Parathyroid adenoma (tissue), 2 donors: Measurements from ENCODE around the gene FECH.
"Not testable (repeated sequence)": the region's sequence is repeated elsewhere in the genome, so short reads cannot be mapped to it uniquely, and the experiment has no call there.

Source experiments
- H2AFZ ChIP-seq: fragments of 300-600 bp; sonication (generic); one replicate; pipeline ENCODE4 v1.7.0; 2017; ENCODE audit warnings: antibody characterized with exemption, mild to moderate bottlenecking
- H3K27ac ChIP-seq: fragments of 300-600 bp; sonication (generic); one replicate; pipeline ENCODE4 v1.7.0; 2017
- H3K27me3 ChIP-seq: fragments of 300-600 bp; sonication (generic); one replicate; pipeline ENCODE4 v1.7.0; 2017; ENCODE audit warnings: low read length; ENCODE audit not compliant: control insufficient read depth, insufficient read depth
- H3K36me3 ChIP-seq: fragments of 300-600 bp; sonication (generic); one replicate; pipeline ENCODE4 v1.7.0; 2017; ENCODE audit warnings: low read length; ENCODE audit not compliant: control insufficient read depth, insufficient read depth
- H3K4me1 ChIP-seq: fragments of 300-600 bp; sonication (generic); one replicate; pipeline ENCODE4 v1.7.0; 2017; ENCODE audit warnings: control low read depth
- H3K4me2 ChIP-seq: fragments of 300-600 bp; sonication (generic); one replicate; pipeline ENCODE4 v1.7.0; 2017; ENCODE audit warnings: low read length
- H3K4me3 ChIP-seq: fragments of 300-600 bp; sonication (generic); one replicate; pipeline ENCODE4 v1.7.0; 2017; ENCODE audit warnings: low read depth, low read length
- H3K79me2 ChIP-seq: fragments of 300-600 bp; sonication (generic); one replicate; pipeline ENCODE4 v1.7.0; 2017; ENCODE audit warnings: control low read depth
- H3K9ac ChIP-seq: fragments of 300-600 bp; sonication (generic); one replicate; pipeline ENCODE4 v1.7.0; 2017; ENCODE audit warnings: mild to moderate bottlenecking
- H3K9me3 ChIP-seq: fragments of 300-600 bp; sonication (generic); one replicate; pipeline ENCODE4 v1.7.0; 2017; ENCODE audit warnings: low read length; ENCODE audit not compliant: control insufficient read depth
- CTCF ChIP-seq: fragments of 300-600 bp; sonication (generic); IDR thresholded peaks from one replicate; pipeline ENCODE4 v1.7.0; 2017; ENCODE audit warnings: antibody characterized with exemption, mild to moderate bottlenecking
- donor health status: primary hyperparathyroidism.

Gene FECH

GRCh38 chr18:57527556-57528229 lies 58.8 kb downstream of the FECH start:
- no peak overlapping the region for H3K4me2 ChIP-seq
- H3K79me2 ChIP-seq = no peaks in the 10 kb centered on the region
- H3K9ac ChIP-seq = no peak overlapping the region
- no peak overlapping the region for H3K4me3 ChIP-seq
- H2AFZ ChIP-seq = no peak overlapping the region
- H3K27me3 ChIP-seq = no peaks in the 10 kb centered on the region
- no peaks in the 10 kb centered on the region for H3K36me3 ChIP-seq
- TF ChIP-seq CTCF = no peak
- H3K27ac ChIP-seq = no peak overlapping the region
- no peaks in the 10 kb centered on the region for H3K9me3 ChIP-seq
- peaks cover under 1% of the 10 kb centered on the region for H3K4me1 ChIP-seq

- Histone ChIP-seq H2AFZ (no peak overlapping the region), H3K4me1 (no peaks in the 10 kb centered on the region), H3K4me3 (no peak overlapping the region), H3K27ac (no peak overlapping the region), H3K9ac (no peak overlapping the region), H3K9me3 (no peaks in the 10 kb centered on the region), H3K36me3 (no peaks in the 10 kb centered on the region), H3K79me2 (no peaks in the 10 kb centered on the region), H3K27me3 (no peaks in the 10 kb centered on the region), H3K4me2 (no peak overlapping the region)
- no peak for TF ChIP-seq CTCF
These were observed 63.1 kb downstream of the FECH start for GRCh38 chr18:57523171-57523956.

DNA sequence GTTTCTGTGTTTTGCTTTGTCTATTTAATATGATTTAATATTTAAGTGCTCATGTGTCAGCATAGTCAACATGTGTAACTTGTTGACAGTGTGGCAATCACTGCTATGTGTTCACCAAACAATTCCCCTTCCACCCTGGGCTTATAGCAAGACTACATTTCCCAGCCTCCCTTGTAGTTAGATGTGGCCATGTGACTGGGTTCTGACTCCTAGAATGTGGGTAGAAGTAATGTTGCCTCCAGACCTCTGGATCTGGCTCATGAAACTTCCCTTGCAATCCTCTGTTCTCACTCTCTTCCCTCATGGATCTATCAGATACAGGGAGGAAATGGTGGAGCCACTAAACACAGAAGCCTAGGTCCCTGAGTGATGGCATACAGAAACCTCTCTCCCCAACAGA lies 64.2 kb downstream of the FECH start:
- not testable (repeated sequence) for H2AFZ ChIP-seq, H3K79me2 ChIP-seq, H3K27me3 ChIP-seq, H3K27ac ChIP-seq, H3K4me1 ChIP-seq, H3K9ac ChIP-seq, H3K9me3 ChIP-seq, H3K4me2 ChIP-seq, H3K36me3 ChIP-seq, H3K4me3 ChIP-seq

DNA sequence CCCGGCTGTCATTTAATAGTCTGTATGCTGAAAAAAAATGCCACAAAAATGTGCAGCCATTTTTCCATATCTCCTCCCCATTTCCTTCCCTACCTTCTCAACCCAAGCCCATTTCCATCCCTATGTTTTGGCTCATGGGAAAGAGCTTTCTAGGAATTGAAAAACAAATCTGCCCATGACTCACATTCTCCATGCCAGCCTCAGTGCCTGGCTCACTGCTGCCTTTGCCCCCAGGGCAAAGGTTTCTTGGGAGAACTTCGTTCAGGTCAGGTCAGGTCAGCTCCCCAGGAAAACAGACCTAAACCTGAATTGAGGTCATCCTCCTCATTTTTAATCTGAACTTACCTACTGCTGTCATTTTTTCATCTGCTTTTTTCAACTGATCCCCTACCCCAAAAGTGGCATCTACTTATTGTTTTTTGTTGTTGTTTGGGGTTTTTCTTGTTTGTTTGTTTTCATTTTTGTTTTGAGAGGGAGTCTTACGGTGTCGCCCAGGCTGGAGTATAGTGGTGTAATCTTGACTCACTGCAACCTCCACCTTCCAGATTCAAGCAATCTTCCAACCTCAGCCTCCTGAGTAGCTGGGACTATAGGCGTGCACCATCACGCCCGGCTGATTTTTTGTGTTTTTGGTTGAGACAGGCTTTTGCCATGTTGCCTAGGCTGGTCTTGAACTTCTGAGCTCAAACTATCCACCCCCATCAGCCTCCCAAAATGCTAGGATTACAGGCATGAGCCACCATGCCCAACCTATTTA lies 66.7 kb downstream of the FECH start:
- H3K4me2 ChIP-seq = no peak overlapping the region
- no peak overlapping the region for H2AFZ ChIP-seq
- H3K9ac ChIP-seq = no peak overlapping the region
- H3K36me3 ChIP-seq = no peaks in the 10 kb centered on the region
- no peaks in the 10 kb centered on the region for H3K79me2 ChIP-seq
- H3K27me3 ChIP-seq = no peaks in the 10 kb centered on the region
- no peak for TF ChIP-seq CTCF
- H3K4me1 ChIP-seq = no peaks in the 10 kb centered on the region
- H3K27ac ChIP-seq = no peak overlapping the region
- no peak overlapping the region for H3K4me3 ChIP-seq
- H3K9me3 ChIP-seq = no peaks in the 10 kb centered on the region

DNA sequence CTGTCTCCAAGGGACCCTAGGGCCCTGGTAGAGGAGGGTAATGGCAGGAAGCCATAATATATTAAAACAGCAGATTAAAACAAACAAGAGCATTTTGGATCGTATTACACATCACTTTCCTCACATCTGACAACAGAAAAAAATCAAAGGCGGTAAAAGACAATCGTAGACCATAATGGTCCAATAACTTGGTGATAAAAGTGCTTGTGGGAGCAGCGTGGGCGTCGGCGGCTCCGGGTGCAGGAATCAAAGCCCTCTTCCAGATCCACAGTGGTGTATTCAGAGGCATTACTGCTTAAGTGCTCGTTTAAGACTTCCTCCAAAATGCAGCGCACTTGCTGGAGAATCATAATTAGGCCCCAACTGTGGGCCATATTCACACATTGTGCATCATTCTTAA lies 68.0 kb downstream of the FECH start:
- H3K27me3 ChIP-seq = no peaks in the 10 kb centered on the region
- no peaks in the 10 kb centered on the region for H3K36me3 ChIP-seq
- H3K9me3 ChIP-seq = no peaks in the 10 kb centered on the region
- no peak overlapping the region for H2AFZ ChIP-seq
- no peaks in the 10 kb centered on the region for H3K4me1 ChIP-seq
- H3K4me3 ChIP-seq = no peak overlapping the region
- H3K9ac ChIP-seq = no peak overlapping the region
- H3K4me2 ChIP-seq = no peak overlapping the region
- no peaks in the 10 kb centered on the region for H3K79me2 ChIP-seq
- H3K27ac ChIP-seq = no peak overlapping the region
- no peak for TF ChIP-seq CTCF
